Bronchial epithelial cell (primary cell): Measurements from ENCODE around the gene NDFIP2. TPM values are rescaled to one million over a fixed set of nuclear protein-coding genes. Genes with fewer than 3 reads are reported as not detected.

Experiments used
- DNase-seq: peaks from one replicate; pipeline ENCODE4 v3.0.0-alpha.2; 2010; ENCODE audit warnings: low read depth
- FAIRE-seq: peaks from 2 replicates; lab custom pipeline; 2011; peaks lifted over from hg19 to GRCh38; lab: Jason Lieb, UNC
- H3K27me3 ChIP-seq: 2 replicates; pipeline ENCODE4 v1.5.1; 2011; ENCODE audit warnings: low read length; ENCODE audit not compliant: control insufficient read depth, insufficient read depth
- H3K36me3 ChIP-seq: 2 replicates; pipeline ENCODE4 v1.5.1; 2011; ENCODE audit warnings: low read length; ENCODE audit not compliant: control insufficient read depth, insufficient read depth
- H3K4me3 ChIP-seq: 2 replicates; pipeline ENCODE4 v1.5.1; 2011; ENCODE audit warnings: mild to moderate bottlenecking, low read depth, low read length, control low read depth
- CTCF ChIP-seq: IDR thresholded peaks from 2 replicates; pipeline ENCODE4 v1.5.1; 2011; ENCODE audit warnings: mild to moderate bottlenecking, moderate library complexity, low read length, control low read depth, inconsistent platforms; ENCODE audit not compliant: insufficient read depth, severe bottlenecking
- total RNA-seq: library from RNA; depleted of rRNA; stranded (reverse); fragments of >200 nt; gene quantifications from 2 replicates; pipeline ENCODE4 v1.2.1, GENCODE V29; 2014

NDFIP2 gene
- total RNA-seq, 1 donor from 2014 or later = 80.0 TPM

- H3K27me3 ChIP-seq = no peaks in the 10 kb centered on the region
- no peaks in the 10 kb centered on the region for H3K36me3 ChIP-seq
- FAIRE-seq = no peak
- DNase-seq = no peak
- no peak for TF ChIP-seq CTCF
- no peak overlapping the region for H3K4me3 ChIP-seq
Measured at GRCh38 chr13:79447141-79447540, 33.8 kb upstream of the NDFIP2 start.

GRCh38 chr13:79447741-79448140 is 33.2 kb upstream of the NDFIP2 start:
- DNase-seq (no peak), FAIRE-seq (no peak)
- Histone ChIP-seq H3K27me3 (no peaks in the 10 kb centered on the region), H3K36me3 (no peaks in the 10 kb centered on the region), H3K4me3 (no peak overlapping the region)
- no peak for TF ChIP-seq CTCF

- Histone ChIP-seq H3K4me3 (no peak overlapping the region), H3K27me3 (no peaks in the 10 kb centered on the region), H3K36me3 (no peaks in the 10 kb centered on the region)
- FAIRE-seq (no peak), DNase-seq (peak; percentile 50)
- no peak for TF ChIP-seq CTCF
Measured at GRCh38 chr13:79448413-79448812, 32.5 kb upstream of the NDFIP2 start.

- no peaks in the 10 kb centered on the region for H3K36me3 ChIP-seq
- H3K4me3 ChIP-seq = no peak overlapping the region
- FAIRE-seq = no peak
- no peak for TF ChIP-seq CTCF
- no peaks in the 10 kb centered on the region for H3K27me3 ChIP-seq
- DNase-seq = no peak
Measured at GRCh38 chr13:79450110-79450509, 30.8 kb upstream of the NDFIP2 start.

GRCh38 chr13:79451500-79451962 is 29.4 kb upstream of the NDFIP2 start:
- TF ChIP-seq CTCF = no peak
- peak; percentile 89 for DNase-seq
- no peak for FAIRE-seq

GRCh38 chr13:79452239-79452913 is 28.6 kb upstream of the NDFIP2 start:
- no peaks in the 10 kb centered on the region for H3K27me3 ChIP-seq
- H3K36me3 ChIP-seq = no peaks in the 10 kb centered on the region
- TF ChIP-seq CTCF = no peak
- FAIRE-seq (no peak), DNase-seq (no peak)
- H3K4me3 ChIP-seq = no peak overlapping the region

More at GRCh38 chr13:79451500-79451962, 29.4 kb upstream of the NDFIP2 start:
- Histone ChIP-seq H3K36me3 (no peaks in the 10 kb centered on the region), H3K27me3 (no peaks in the 10 kb centered on the region), H3K4me3 (no peak overlapping the region)
